ENCODE data around the gene ALG14.

DNA sequence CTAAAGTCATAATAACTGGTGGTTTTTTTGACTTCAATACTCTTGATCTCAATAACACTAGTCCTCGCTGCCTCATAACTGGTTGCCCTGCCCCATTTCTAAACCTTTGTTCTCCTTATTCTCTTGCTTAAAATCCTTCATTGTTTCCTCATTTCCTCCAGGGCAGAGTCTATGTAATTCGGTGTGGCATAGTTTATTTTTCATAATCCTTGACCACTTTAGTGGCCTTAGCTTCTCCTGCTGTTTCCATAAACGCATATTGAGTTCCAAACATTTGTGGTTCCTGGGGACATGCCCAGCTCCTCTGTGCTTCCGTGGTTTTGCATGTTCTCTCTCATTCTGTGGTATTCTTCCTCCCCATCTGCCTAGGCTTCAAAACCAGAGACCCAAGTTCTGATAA, 25.4 kb upstream of the ALG14 start:
- TF ChIP-seq, protein P1, sequence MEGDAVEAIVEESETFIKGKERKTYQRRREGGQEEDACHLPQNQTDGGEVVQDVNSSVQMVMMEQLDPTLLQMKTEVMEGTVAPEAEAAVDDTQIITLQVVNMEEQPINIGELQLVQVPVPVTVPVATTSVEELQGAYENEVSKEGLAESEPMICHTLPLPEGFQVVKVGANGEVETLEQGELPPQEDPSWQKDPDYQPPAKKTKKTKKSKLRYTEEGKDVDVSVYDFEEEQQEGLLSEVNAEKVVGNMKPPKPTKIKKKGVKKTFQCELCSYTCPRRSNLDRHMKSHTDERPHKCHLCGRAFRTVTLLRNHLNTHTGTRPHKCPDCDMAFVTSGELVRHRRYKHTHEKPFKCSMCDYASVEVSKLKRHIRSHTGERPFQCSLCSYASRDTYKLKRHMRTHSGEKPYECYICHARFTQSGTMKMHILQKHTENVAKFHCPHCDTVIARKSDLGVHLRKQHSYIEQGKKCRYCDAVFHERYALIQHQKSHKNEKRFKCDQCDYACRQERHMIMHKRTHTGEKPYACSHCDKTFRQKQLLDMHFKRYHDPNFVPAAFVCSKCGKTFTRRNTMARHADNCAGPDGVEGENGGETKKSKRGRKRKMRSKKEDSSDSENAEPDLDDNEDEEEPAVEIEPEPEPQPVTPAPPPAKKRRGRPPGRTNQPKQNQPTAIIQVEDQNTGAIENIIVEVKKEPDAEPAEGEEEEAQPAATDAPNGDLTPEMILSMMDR (IDR thresholded peaks at IDR 0.05), result no peak
- TF ChIP-seq EZH2 (IDR thresholded peaks at IDR 0.05; ENCODE audit: borderline replicate concordance, insufficient read depth, low read depth, low read length, poor library complexity, severe bottlenecking), result no peak
